ENCODE data around the gene BCL11B. TPM values are rescaled to one million over a fixed set of nuclear protein-coding genes. Genes with fewer than 3 reads are reported as not detected.

BCL11B gene
- total RNA-seq = 81.0 TPM

DNA sequence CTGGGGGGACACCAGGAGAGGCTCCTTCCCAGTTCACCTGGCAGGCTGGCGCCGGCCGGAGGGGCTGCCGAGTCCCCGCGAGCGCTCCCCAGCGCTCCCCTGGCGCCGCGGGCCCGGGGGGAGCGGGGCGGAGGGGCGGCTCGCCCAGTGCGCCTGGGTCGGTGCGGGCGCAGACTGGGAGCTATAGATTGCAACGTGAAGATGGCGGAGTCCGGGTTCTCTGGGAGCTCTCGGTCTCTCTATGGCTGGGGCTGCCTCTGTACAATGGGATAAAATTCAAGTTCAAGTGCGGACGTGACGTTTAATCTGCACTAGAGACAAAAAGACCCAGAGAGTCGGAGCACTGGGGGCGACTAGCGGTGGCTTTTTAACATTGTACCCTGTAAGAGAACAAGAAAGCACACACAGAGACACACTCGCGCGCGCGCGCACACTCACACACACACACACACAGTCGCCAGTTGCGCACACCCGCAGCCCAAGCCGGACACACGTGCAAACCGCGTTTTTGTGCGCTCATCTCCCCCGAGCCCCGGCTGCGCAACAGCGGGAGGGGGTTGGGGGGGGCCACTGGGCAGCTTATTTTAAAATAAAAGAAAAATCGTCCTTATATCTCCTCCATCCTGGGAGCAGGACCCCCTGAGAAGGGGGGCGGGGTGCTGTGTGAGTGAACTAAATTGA lies at the start of gene BCL11B:
BCL11B (minus strand) TSS at position 247 of the 681 bp plus-strand sequence. CDS start 979 bp downstream, outside the sequence.

Other genes starting within 250 kb of the BCL11B start
- gene SETD3, start 208.7 kb upstream of the BCL11B start, total RNA-seq = 103 TPM
- 21.7 TPM for gene CCNK, start 209.2 kb upstream of the BCL11B start, total RNA-seq

All from diencephalon (tissue), 1 donor.